ENCODE measurements around the gene C5AR2.

The C5AR2 gene

DNA sequence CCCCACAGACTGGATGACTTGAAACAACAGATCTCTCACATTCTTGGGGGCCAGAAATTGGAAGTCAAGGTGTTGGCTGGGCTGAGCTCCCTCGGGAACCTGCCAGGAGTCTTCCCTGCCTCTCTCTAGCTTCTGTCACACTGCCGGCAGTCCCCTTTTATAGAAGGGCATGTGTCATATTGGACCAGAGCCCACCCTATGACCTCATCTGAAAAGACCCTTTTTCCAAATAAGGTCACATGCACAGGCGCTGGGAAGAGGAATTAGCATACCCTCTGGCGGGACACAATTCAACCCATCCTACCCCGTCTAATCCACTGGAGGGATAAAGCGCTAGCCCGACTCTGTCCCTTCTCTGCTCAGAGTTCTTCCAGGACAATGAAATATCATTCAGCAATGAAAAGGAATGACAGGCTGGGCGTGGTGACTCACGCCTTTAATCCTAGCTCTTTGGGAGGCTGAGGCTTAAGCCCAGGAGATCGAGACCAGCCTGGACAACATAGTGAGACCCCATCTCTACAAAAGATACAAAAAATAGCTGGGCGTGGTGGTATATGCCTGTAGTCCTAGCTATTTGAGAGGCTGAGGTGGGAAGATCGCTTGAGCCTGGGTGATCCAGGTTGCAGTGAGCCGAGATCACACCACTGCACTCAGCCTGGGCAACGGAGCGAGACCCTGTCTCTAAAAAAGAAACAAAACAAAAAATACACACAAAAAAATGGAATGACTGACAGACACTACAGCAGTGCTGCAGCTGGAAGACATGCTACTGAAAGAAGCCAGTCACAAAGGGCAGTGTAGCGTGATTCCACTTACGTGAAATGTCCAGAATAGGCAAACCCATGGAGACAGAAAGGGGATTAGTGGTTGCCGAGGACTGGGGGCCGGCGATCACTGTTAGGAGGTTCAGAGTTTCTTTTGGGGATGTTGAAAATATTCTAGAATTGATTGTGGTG, 58.8 kb downstream of the C5AR2 start:
- no peak for DNase-seq

DNA sequence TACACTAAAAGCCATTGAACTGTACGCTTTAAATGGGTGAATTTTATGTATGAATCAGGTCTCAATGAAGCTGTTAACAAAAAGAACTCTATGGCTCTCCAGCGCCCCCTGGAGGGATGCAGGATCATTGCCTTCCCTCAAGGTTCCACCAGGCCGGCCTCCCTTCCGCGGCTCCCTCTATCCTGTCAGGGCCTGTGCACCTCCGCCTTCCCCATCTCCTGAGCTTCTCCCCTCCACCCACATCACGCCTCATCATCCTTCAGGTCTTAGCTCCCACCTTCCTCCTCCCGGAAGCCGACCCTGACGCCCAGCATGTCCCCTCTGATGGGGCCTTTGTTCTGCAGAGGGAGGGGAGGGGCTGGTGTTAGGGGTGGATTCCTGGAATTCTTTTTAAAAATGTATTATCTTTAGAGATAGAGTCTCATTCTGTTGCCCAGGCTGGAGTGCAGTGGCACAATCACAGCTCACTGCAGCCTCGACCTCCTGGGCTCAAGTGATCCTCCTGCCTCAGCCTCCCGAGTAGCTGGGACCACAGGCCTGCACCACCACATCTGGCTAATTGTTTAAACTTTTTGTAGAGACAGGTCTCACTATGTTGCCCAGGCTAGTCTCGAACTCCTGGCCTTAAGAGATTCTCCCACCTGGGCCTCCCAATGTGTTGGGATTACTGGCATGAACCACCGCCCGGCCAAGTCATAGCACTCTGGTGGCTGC, 59.7 kb downstream of the C5AR2 start:
- DNase-seq, result peak; percentile 31
